GM18907 (cell line): ENCODE measurements around the gene PRR5.
"Not testable (repeated sequence)": the region's sequence is repeated elsewhere in the genome, so short reads cannot be mapped to it uniquely, and the experiment has no call there.

Experiments
- ATAC-seq: cut with Tn5 transposase; IDR thresholded peaks from one replicate; pipeline ENCODE4 v1.9.1; 2021; ENCODE audit warnings: mild to moderate bottlenecking, moderate library complexity; ENCODE audit not compliant: unreplicated experiment

The PRR5 gene

GRCh38 chr22:44701824-44702478, at the start of gene PRR5:
PRR5 (plus strand) TSS chr22:44702204; CDS start chr22:44702475, 271 bp downstream.
- peak; percentile 66 for ATAC-seq

DNA sequence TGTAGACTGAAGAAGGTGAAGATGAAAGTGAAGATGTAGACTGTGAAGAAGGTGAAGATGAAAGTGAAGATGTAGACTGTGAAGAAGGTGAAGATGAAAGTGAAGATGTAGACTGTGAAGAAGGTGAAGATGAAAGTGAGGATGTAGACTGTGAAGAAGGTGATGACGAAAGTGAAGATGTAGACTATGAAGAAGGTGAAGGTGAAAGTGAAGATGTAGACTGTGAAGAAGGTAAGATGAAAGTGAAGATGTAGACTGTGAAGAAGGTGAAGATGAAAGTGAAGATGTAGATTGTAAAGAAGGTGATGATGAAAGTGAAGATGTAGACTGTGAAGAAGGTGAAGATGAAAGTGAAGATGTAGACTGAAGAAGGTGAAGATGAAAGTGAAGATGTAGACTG, 49.1 kb upstream of the PRR5 start:
- ATAC-seq, result not testable (repeated sequence)

- no peak for ATAC-seq
Observed at GRCh38 chr22:44658311-44658953, 43.6 kb upstream of the PRR5 start.

GRCh38 chr22:44659140-44659539, 42.9 kb upstream of the PRR5 start:
- ATAC-seq, result no peak

DNA sequence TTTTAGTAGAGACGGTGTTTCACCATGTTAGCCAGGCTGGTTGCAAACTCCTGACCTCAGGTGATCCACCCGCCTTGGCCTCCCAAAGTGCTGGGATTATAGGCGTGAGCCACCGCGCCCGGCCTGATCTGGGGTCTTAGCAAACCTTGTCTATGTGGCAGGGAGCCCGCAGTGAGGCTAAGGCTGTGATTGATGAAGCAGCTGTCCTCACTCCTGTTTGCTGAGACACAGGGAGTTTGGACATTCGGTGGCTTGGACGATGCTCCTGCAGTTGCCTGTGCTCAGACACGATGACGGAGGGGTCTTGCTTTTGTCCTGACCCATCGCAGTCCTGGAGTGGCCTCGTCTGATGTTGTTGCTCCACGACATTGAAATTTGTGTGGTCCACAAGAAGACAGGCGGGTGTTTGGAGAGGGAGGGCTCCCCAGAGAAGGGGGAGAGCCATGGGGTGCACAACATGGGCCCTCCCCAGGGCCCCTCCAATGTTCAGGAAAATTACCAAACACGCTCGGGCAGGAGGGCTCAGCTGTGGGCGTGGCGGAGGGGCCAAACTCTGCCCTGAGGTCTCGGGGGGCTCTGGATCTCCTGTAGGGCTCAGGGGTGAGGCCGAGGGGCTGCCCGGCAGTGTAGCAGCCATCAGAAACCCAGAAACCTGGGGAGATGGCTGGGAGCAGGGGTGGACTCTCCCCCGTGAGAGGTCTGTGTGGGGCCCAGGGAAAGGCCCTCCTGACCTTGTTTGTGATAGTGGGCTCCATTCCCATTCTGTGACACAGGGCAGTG, 41.8 kb upstream of the PRR5 start:
- no peak for ATAC-seq

GRCh38 chr22:44661070-44661469, 40.9 kb upstream of the PRR5 start:
- no peak for ATAC-seq

- ATAC-seq, result no peak
Observed at GRCh38 chr22:44661659-44662569, 40.1 kb upstream of the PRR5 start.

DNA sequence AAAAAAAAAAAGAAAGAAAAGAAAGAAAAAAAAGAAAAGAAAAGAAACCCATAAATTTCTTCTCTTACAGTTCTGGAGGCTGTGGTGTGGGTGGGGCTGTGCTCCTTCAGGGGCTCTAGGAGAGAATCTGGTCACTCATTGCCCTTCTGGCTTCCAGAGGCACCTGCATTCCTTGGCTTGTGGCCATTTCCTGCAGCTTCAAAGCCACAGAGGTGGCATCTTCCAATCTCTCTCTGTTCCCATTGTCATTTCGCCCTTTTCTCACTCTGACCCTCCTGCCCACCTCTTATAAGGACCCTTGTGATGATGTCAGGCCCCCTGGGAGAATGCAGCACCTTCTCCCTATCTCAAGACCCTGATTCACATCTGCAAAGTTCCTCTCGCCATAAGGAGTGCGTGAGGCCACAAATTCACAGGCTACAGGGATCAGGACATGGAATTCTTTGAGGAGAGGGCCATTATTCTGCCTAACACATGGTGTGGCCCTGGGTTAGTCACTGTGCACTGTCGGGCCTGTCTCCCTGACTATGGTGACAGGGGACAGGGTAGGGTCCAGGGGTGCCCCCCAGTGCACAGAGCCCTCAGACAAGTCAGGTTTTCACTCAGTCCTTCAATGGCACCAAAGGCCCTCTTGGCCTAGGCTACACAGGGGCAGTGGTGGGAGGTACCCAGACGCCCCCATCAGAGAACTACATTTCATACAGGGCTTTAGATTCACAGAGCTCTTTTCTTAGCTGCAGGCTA, 38.6 kb upstream of the PRR5 start:
- no peak for ATAC-seq

DNA sequence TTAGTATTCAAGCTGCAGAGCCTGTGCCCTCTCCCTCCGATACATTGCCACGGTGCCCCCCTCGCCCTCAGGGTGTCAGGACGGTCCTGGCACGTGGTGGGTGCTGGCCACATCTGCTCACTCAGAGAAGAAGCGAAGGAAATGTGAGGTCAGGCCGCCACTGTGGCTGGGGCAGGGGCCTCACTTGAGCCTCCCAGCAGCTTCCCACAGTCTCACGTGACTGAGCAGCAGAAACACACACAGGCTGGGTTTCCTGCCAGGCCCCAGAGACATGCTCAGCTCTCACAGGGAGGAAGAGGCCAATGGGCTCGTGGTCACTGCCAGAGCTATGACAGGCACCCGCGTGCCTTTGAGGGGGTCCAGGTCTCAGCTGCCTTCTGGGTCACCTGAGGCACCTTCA, 37.9 kb upstream of the PRR5 start:
- ATAC-seq, result no peak

DNA sequence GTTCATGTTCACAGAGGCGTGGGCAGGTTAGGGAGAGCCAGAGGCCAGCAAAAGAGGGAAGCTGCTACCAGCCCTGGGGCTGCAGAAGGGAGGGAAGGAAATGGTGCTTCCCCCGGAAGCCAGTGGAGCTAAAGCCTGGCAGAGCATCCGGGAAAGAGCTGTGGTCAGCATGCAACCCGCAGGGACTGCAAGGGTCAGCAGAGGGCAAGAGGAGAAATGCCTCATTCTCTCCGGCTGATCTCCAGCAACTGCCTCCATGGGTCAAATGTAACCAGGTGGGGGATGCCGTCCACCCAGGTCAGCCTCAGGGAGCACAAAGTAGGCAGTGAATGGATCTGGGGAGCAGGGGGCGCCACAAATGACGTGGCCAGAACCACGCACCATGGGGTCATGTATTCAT, 36.9 kb upstream of the PRR5 start:
- no peak for ATAC-seq

- no peak for ATAC-seq
Observed at GRCh38 chr22:44666207-44666585, 35.8 kb upstream of the PRR5 start.

DNA sequence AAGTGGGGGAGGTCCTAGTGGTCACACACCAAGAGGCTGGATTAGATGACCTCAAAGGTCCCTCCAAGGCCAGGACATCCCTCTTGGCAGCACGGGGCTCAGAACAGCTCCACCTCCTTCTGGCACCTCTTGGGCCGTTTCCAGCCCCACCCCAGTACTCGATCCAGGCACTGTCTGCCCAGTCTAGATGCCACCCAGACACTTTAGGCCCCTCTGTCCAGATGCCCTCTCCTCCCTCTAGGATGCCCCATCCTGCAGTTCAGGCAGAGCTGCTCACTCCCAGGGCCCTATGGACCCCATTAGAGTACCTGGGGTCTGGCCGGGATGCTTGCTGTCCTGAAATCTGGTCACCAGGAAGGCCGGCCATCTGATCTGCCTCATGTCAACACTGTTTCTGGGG, 34.7 kb upstream of the PRR5 start:
- no peak for ATAC-seq

- no peak for ATAC-seq
Observed at GRCh38 chr22:44667829-44668189, 34.2 kb upstream of the PRR5 start.

- no peak for ATAC-seq
Observed at GRCh38 chr22:44668190-44668885, 33.7 kb upstream of the PRR5 start.

- no peak for ATAC-seq
Observed at GRCh38 chr22:44668886-44669521, 33.0 kb upstream of the PRR5 start.

DNA sequence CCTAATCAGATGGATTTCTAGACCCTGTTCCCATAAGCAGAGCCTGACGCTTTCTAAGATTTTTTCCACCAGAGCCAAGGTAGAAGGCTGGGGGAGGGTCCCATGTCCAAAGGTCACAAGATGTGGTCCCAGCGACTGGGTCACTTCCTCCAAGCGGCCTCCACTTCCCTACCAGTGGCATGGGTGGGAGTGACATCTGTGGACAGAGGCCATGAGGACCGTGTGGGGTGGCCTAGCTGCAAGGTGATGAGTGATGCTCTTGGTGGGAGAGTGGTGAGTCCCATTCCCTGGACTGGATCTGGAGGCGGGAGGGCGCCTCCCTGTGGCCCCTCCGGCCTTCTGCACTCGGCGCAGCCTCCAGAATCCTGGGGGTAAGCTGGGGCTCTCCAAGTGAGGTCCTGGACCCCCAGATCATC, 32.4 kb upstream of the PRR5 start:
- ATAC-seq, result no peak

- ATAC-seq, result no peak
Observed at GRCh38 chr22:44670220-44670988, 31.6 kb upstream of the PRR5 start.

- ATAC-seq, result no peak
Observed at GRCh38 chr22:44671742-44672141, 30.3 kb upstream of the PRR5 start.

DNA sequence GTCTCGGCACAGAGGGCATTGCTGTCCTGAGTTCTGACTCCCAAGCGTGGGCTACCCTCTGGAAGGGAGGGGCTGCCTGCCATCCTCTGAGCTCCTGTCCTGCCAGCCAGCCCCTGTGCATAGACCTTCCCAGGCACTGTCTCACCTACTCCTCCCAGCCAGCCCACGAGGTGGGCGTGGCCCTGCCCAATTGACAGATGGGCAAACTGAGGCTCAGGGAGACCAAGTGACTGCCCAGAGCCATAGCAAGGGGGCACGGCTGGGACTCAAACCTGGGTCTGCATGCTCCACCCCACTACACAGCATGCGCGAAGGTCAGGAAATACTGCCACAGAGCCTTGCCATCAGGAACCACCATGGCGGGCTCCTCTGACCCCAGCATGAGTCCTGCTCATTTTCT, 29.4 kb upstream of the PRR5 start:
- no peak for ATAC-seq
